GM21423 (cell line): ENCODE data around the gene TCEAL7.

Source experiments
- ATAC-seq: cut with Tn5 transposase; IDR thresholded peaks from one replicate; pipeline ENCODE4 v1.9.1; 2021; ENCODE audit warnings: mild to moderate bottlenecking, moderate library complexity; ENCODE audit not compliant: unreplicated experiment

TCEAL7 gene

GRCh38 chrX:103363046-103363445, 33.0 kb downstream of the TCEAL7 start:
- ATAC-seq, result no peak

- no peak for ATAC-seq
Measured at GRCh38 chrX:103367502-103367901, 37.5 kb downstream of the TCEAL7 start.

DNA sequence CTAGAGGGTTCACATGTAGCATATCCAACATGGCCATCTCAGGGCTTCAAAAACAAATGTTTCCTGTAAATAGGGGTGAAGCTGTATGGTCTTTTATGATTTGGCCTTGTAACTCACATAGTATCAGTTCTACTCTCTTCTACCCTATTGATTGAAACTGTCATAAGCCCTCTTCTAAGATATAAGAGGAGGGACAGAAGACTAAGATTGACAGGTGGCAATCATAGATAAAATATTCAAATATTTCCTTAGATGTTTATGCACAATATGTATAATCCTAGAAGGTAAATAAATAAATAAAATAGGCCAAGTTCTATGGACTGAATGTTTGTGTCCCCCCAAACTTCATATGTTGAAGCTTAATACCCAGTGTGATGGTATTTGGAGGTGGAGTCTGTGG, 39.4 kb downstream of the TCEAL7 start:
- ATAC-seq, result no peak

DNA sequence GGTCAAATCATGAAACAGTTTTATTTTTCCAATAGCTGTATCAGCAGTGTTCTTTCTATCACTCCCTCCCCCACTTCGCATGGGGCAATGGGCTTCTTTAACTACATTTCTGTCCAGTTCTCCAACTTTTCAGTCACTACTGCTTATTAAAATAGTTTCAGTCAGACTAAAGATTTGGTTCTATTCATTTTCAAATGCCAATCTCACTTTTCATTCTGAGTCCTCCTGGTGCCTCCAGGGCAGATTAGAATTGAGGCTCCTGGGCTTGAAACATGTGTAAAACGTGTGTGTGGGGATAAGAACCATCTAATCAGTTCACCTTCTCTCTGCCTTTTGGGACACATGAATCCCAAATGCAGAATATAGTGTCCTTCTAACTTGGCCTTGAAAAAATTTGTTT, 42.8 kb downstream of the TCEAL7 start:
- no peak for ATAC-seq

DNA sequence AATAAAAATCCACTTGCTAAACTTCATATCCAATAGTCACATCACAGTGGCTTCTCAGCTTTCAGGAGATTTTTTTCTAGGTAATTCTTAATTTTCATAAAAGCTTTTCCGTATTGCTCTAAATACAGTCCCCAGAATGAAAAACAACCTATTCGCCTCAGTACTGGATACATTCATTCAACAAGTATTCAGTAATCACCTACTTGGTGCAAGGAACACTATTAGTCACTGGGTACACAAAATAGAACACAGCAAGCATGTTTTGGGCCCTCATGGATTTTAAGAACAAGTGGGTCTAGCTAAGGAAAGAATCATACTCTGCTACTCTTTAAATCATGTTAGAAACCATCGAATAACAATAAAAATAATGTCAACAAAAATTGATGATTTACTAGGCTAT, 43.5 kb downstream of the TCEAL7 start:
- no peak for ATAC-seq

DNA sequence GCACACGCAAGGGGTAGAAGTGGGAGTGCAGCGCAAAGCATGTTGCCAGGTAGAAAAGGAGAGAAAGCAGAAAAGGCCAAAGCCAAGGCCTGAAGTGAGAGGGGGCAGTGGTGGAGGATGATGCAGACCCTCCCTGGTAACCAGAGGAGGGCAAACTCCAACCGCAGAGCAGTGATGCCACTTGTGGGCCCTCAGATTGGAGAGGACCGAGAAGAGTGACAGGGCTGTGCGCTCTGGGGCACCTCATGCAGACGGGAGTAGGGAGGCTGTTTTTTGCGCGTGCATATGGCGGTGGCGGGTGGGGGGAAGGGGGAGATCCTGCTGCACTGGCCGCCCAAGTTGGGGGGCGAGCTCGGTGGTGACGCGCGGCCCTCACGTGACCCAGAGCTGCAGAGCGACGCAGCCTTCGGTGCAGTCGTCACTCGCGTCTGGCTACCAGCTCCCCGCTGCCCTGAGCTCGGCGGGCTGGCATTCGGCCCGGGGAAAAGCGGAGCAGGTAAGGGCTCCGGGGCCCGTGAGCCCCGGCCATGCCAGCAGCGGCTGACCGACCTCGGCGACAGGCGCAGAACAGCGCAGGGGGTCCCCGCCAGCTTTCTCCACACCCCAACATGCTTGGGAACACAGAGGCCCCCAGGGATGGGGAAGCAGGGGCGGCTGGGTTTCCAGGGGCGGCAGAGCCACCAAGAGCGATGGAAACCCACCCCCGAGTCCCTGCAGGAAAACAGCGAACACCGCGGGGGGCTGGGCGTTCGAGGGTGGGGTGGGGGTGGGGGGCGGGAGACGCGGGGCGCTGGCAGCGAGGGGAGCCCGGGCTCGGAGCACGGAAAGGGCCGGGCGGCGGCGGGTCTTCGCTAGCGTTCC, 46.3 kb downstream of the TCEAL7 start, which contains the start of gene BEX3:
Gene BEX3, plus strand, starts transcription at position 421 of the 861 bp plus-strand sequence. CDS start 984 bp downstream, outside the sequence.
- no peak for ATAC-seq

GRCh38 chrX:103376979-103377324, 46.9 kb downstream of the TCEAL7 start:
- no peak for ATAC-seq

DNA sequence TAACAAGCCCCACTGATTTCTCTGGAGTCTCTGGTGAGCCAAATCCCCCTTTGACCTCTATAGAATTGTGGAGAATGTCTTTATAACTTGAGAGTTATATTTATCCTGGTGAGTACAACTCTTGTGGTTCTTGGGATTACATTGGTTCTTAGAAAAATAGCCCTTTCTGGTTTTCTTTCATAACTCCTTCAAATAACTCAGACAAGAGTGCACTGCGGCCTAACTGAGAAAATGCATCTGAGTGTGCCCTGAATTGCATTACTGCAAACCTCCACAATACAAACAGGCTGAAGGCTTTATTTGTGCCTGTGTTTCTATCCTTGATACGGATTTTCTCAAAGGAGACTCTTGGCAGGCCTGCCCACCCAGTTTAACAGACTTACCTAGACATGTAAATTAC, 49.0 kb downstream of the TCEAL7 start:
- no peak for ATAC-seq
